Stimulated activated CD8-positive, alpha-beta memory T cell treated with anti-CD3 and anti-CD28 coated beads, Interleukin-7, amount 100 ng/mL, for 4 hours (primary cell): ENCODE measurements around the gene UBA7.
"Not testable (repeated sequence)": the region's sequence is repeated elsewhere in the genome, so short reads cannot be mapped to it uniquely, and the experiment has no call there.

Experiments used
- DNase-seq, 2 donors: peaks; one replicate each; pipeline ENCODE4 v3.0.0-alpha.2; 2020; ENCODE audit warnings: low read depth in 2 of 2

The UBA7 gene

GRCh38 chr3:49813497-49814174 lies at the start of gene UBA7:
Gene UBA7 (minus strand): TSS chr3:49813953. CDS start chr3:49813787, 166 bp downstream.
- DNase-seq, result no peak

GRCh38 chr3:49859576-49860305 lies 46.0 kb upstream of the UBA7 start:
- DNase-seq, result no peak

GRCh38 chr3:49856181-49857005 lies 42.6 kb upstream of the UBA7 start, which contains the start of gene TRAIP:
Gene TRAIP (minus strand): TSS chr3:49856564. CDS start chr3:49856453, 111 bp downstream.
- peak; percentile 85 to 88 for DNase-seq

- DNase-seq, result no peak
These were observed 41.9 kb upstream of the UBA7 start for GRCh38 chr3:49855662-49856061.

- DNase-seq, result no peak
These were observed 31.9 kb upstream of the UBA7 start for GRCh38 chr3:49845694-49846093.

- no peak for DNase-seq
These were observed 30.9 kb upstream of the UBA7 start for GRCh38 chr3:49844464-49845183.

- no peak for DNase-seq
These were observed 29.2 kb upstream of the UBA7 start for GRCh38 chr3:49842843-49843517.

- no peak for DNase-seq
These were observed 28.1 kb upstream of the UBA7 start for GRCh38 chr3:49841806-49842205.

- DNase-seq, result no peak
These were observed 27.5 kb upstream of the UBA7 start for GRCh38 chr3:49841126-49841696.

GRCh38 chr3:49840388-49840787 lies 26.6 kb upstream of the UBA7 start:
- DNase-seq, result no peak

GRCh38 chr3:49839193-49839809 lies 25.5 kb upstream of the UBA7 start:
- peak; percentile 64 to 78 for DNase-seq

GRCh38 chr3:49831341-49831740 lies 17.6 kb upstream of the UBA7 start:
- DNase-seq, result no peak

GRCh38 chr3:49826016-49826415 lies 12.3 kb upstream of the UBA7 start:
- DNase-seq, result no peak

- DNase-seq, result not testable (repeated sequence)
These were observed 9.4 kb upstream of the UBA7 start for GRCh38 chr3:49823131-49823530.

GRCh38 chr3:49812916-49813496 lies 747 bp downstream of the UBA7 start:
- no peak for DNase-seq

GRCh38 chr3:49807431-49808114 lies 6.2 kb downstream of the UBA7 start:
- DNase-seq, result no peak

- no peak for DNase-seq
These were observed 6.9 kb downstream of the UBA7 start for GRCh38 chr3:49806850-49807249.

- no peak for DNase-seq
These were observed 7.7 kb downstream of the UBA7 start for GRCh38 chr3:49805897-49806701.
